Fibroblast of mammary gland (primary cell): ENCODE measurements around the gene KCNG1.

Experiments used
- DNase-seq: peaks from one replicate; pipeline ENCODE4 v3.0.0-alpha.2; 2010; ENCODE audit warnings: low read depth
- H3K4me3 ChIP-seq: 2 replicates; pipeline ENCODE4 v1.5.1; 2011; ENCODE audit warnings: low read depth, mild to moderate bottlenecking, low read length, moderate library complexity; ENCODE audit not compliant: control insufficient read depth
- TF ChIP-seq, protein P1 (sequence below): conservative IDR thresholded peaks from 2 replicates; pipeline ENCODE4 v1.5.1; 2011; ENCODE audit warnings: low read depth, low read length, inconsistent platforms; ENCODE audit not compliant: control insufficient read depth, insufficient read depth

The KCNG1 gene

DNA sequence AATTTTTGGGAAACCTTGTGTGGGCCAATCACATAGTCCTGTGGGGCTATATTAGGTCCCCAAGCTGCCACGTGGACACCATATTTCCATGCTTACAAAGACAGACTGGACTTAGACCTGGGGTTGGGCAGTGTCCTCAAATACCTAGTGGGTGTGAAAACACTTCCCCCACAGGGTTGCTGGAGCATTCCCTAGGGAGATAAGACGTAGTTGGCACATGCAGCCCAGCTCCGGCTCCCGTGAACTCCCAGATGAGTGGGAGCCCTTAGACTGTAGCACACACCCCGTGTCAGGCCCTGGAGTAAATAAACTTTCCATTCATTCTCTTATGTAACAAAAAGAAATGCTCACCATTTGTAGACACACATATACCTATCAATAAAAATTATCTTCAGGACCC is 14.2 kb downstream of the KCNG1 start:
- DNase-seq: no peak
- TF ChIP-seq, protein P1, sequence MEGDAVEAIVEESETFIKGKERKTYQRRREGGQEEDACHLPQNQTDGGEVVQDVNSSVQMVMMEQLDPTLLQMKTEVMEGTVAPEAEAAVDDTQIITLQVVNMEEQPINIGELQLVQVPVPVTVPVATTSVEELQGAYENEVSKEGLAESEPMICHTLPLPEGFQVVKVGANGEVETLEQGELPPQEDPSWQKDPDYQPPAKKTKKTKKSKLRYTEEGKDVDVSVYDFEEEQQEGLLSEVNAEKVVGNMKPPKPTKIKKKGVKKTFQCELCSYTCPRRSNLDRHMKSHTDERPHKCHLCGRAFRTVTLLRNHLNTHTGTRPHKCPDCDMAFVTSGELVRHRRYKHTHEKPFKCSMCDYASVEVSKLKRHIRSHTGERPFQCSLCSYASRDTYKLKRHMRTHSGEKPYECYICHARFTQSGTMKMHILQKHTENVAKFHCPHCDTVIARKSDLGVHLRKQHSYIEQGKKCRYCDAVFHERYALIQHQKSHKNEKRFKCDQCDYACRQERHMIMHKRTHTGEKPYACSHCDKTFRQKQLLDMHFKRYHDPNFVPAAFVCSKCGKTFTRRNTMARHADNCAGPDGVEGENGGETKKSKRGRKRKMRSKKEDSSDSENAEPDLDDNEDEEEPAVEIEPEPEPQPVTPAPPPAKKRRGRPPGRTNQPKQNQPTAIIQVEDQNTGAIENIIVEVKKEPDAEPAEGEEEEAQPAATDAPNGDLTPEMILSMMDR: no peak
- H3K4me3 ChIP-seq: no peak overlapping the region

DNA sequence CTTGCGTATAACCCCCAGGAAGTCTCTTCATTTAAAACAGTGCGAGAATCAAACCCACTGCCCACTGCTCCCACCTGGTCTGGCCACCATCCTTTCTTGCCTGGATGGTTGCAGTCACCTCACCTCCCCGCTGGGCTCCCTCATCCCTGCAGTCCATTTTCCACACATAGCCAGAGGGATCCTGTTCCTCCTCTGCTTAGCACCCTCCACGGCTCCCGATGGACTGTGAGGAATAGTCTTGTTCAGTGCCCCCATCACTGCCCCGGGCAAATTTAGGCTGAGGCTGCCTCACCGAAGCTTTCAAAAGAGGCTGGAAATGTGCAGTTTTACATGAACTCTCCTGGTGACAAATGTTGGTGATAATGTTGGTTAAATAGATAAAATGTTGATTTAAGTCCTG is 17.7 kb downstream of the KCNG1 start:
- H3K4me3 ChIP-seq: no peak overlapping the region
- no peak for DNase-seq
- TF ChIP-seq, protein P1: no peak

DNA sequence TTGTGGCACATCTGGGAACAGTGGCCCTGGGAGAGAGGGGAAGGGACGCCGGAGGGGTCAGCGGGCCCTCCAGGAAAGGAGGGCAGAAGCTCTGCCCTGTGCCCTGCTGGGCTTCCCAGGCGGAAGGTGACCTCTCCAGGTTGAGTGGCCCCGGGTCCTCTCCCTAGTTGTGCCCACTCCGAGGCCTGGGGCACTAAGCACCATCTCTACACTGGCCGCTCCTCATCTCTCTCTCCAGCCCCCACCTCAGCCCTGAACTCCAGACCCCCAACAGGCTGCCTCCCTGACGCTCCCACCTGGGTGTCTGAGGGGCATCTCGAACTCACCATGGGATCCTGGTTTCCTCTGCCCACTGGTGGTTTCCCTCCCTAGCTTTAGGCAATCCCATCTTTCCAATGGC is 18.1 kb downstream of the KCNG1 start:
- TF ChIP-seq, protein P1: no peak
- no peak overlapping the region for H3K4me3 ChIP-seq
- DNase-seq: no peak

DNA sequence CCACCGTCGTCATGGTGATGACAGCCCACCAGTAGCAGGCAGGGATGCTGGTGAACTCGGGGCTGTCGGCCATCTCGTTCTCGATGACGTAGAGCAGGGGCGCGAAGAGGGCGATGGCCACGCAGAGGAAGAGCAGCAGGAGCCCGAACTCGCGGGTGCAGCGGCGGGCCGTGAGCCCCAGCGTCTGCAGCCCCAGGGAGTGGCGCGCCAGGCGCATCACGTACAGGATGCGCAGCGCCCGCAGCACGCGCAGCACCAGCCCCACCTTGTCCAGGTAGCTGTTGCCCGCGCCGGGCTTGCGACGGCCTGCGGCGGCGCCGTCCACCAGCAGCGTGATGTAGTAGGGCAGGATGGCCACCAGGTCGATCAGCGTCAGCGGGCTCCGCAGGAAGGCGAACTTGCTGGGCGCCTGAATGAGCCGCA is 18.6 kb downstream of the KCNG1 start:
- TF ChIP-seq, protein P1: no peak
- DNase-seq: no peak
- H3K4me3 ChIP-seq: no peak overlapping the region

DNA sequence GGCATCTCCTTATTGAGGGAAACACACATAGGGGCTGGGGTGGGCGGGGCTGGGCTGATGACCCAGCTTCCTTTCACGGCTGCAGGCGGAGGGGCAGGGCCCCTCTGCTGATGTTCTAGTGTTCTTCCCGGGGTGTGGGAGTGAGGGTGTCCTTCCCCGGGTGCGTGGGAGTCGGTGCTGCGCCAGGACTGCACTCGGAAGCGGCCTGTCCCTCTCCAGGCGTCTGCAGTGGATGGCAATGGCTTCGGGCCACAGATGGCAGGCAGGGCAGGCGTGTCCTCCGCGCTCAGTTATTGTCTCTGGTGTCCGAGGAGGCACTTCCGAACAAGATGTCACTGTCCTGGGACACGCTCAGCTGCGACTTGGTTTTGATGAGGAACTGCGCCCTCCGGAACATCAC is 19.2 kb downstream of the KCNG1 start:
- TF ChIP-seq, protein P1: no peak
- no peak for DNase-seq
- H3K4me3 ChIP-seq: no peak overlapping the region

DNA sequence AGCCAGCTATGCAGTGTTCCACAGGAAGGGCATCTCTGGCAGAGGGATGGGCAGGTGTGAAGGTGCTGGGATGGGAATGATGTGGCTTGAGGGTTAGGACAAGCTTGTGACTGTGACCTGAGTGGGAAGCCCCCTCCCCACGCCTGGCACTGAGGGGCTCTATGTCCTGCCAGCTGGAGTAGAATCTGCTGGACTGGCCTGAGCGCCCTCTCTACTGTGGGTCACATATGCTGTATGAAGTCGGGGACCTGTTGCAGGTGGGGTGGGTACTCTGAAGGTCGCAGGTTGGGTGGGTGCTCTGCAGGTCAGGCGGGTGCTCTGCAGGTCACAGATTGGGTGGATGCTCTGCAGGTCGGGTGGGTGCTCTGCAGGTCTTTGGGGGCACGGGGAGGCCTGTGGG is 20.3 kb downstream of the KCNG1 start:
- no peak for DNase-seq
- no peak overlapping the region for H3K4me3 ChIP-seq
- TF ChIP-seq, protein P1: no peak
